ENCODE measurements around the gene C7orf57.

C7orf57 gene

GRCh38 chr7:48087349-48087748, 52.0 kb downstream of the C7orf57 start:
- no peak for DNase-seq

- no peak for DNase-seq
Measured at GRCh38 chr7:48088559-48089045, 53.3 kb downstream of the C7orf57 start.

DNA sequence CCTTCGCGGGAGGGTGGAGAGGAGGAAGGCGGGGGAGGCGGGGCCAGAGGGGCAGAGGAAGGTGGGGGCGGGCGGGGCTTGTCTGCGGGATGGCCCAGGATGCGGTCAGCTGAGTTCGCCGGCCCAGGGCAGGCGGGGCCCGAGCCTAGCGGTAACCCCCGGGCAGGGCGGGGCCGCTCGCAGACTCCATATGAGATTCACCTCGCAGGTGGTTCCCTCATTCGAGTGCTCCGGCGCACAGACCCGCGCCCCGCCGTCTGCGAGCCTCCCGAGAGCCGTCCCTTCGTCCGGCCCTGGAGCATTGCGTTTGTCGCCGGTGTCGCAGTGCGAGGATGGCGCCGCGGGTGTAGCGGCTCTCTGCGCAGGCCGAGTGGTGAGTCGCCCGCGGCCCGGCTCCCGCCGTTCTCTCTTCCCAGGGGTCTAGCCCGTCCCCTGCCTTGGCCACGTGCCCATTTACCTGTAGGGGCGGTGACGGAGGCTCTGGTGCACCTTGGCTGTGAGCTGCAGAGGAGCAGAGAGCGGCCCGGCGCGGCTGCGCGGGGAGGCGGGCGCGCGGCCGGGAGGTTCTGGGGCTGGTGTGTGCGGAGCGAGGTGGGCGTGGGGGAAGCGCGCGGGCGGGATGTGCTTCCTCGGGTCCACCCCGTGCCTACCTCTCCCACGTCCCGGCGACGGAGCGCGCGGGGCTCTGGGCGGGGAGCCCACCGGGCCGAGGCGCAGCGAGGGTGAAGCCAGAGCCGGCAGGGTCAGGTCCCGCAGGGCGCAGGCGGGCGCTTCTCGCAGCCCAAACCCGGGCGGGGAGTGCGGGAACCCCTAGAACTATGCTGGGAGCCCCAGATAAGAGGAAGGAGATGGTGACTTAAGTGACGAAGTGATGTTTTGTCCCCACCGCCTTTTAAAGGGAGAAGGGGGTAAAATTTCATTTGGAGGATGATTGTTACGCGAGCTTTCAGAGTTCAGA, 54.0 kb downstream of the C7orf57 start, which contains the start of gene UPP1:
UPP1 (plus strand) TSS at position 220 of the 958 bp plus-strand sequence. CDS start 5,519 bp downstream, outside the sequence.
- DNase-seq: peak; percentile 64

DNA sequence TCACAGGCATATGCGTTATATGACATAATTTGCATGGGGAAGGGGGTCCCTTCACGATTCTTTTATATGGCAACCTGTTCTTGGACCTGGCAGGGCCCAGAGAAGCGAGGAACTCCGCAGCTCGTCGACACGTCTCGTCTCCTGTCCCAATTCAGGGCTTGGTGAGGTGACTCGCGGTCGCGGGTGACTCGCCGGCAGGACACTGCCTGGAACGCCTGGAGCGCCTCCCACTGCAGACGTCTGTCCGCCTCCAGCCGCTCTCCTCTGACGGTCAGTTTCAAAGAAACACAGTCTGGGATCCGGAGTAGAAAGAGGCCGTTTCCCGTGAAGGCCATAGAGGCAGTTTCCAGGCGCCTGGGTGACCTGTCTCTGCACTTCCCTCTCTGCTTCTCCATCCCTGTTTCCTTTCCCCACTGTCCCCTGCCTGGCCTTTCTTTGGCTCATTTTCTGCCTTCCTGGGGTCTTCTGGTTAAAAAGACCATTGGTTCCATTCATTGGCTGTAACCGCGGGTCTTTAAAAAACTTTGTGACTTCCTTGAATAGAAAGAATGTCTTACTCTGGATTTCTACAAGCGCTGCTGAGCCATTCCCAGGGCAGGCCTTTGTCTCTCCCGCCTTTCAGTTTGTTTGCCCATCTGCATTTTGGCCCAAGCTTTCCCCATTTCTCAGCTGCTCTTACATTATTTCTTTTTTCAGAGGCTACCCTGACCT, 54.9 kb downstream of the C7orf57 start:
- no peak for DNase-seq

GRCh38 chr7:48091506-48092433, 56.4 kb downstream of the C7orf57 start:
- no peak for DNase-seq

- no peak for DNase-seq
Measured at GRCh38 chr7:48094861-48095293, 59.5 kb downstream of the C7orf57 start.

GRCh38 chr7:48096273-48096672, 60.9 kb downstream of the C7orf57 start:
- no peak for DNase-seq

DNA sequence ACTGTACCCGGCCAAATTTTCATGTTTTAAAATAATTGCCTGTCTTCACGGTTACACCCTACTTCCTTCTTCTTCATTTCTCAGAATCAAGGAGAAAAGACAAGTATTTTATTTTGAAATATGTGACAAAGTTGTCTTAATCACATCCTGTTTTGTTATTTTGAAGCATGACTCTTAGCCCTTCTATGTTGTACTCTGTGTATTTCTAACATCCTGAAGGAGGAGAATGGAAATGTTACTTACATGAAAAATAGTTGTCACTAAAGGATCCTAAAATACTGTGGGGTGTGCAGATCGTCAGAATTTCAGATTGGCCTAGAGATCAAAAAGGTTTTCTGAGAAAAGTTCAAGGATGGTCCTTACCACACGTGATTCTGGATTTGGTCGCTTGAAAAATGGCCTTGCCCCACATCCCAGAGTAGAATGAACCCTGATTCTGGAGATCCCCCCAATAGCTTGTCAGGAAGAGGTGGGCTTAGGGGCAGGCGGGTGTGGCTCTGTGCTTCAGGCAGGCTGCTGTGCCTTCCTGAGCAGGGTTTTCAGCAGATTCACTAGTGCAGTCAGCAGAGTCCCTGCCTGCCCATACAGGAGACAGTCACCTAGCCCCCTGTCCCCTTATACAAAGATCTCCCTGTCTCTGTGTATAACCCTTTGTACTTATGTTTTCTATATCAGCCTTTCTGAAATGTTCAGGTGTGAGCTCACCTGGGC, 62.3 kb downstream of the C7orf57 start:
- no peak for DNase-seq

GRCh38 chr7:48098846-48099245, 63.5 kb downstream of the C7orf57 start:
- no peak for DNase-seq

DNA sequence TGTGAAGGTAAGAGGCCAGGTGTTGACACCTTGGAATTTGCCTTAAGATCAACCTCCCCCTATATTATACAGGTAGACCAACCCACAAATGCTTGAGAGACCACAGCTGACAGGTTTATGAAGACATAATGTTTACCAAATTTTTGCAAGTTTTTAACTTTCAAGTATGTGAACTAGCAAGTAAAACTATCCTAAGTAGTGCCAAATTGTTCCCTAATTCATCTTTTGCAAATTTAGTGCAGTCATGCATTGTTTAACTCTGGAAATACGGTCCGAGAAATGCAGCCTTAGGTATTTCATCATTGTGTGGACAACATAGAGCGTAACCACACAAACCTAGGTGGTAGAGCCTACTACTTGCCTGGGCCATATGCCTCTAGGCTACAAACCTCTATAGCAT, 64.4 kb downstream of the C7orf57 start:
- no peak for DNase-seq

DNA sequence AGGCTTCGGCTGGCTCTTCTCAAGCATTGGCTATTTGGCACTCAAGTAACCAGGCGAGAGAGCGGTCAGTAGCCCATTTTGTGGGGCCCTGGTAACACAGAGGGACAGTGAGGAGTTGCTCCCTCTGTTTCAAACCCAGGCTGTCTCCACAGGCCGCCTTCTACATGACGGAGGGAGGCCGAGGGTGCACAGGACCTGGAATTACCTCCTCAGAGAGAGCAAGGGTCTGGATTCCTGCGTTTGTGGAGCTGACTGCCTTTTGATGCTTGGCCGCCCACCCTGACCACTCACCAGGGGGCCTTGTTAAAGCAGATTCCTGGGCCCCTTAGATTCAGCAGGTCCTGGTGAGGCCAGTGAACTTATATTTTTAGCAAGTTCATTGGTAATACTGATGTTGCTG, 66.0 kb downstream of the C7orf57 start:
- DNase-seq: no peak

GRCh38 chr7:48101968-48102367, 66.6 kb downstream of the C7orf57 start:
- no peak for DNase-seq

DNA sequence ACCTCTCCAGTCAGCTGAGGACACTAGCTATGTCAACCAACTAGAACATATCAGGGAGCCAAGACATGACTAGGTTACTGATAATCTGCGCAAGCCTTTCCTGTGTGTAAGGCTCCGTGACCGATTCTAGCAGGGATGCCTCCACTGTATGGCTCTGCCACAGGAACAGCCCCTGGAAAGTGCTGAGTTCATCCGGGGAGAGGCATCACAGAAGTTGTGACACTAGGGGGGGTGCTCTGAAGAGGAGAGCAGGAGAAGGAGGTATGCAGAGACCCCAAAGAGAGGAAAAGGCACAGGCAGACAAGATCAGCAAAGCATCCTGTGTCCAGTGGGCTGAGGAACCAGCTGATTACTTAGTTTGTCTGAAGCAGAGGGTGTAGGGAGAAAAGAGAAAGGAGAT, 67.2 kb downstream of the C7orf57 start:
- no peak for DNase-seq

GRCh38 chr7:48105045-48105444, 69.7 kb downstream of the C7orf57 start:
- no peak for DNase-seq

- DNase-seq: no peak
Measured at GRCh38 chr7:48106906-48107659, 71.7 kb downstream of the C7orf57 start.

GRCh38 chr7:48107926-48108472, 72.7 kb downstream of the C7orf57 start:
- no peak for DNase-seq

DNA sequence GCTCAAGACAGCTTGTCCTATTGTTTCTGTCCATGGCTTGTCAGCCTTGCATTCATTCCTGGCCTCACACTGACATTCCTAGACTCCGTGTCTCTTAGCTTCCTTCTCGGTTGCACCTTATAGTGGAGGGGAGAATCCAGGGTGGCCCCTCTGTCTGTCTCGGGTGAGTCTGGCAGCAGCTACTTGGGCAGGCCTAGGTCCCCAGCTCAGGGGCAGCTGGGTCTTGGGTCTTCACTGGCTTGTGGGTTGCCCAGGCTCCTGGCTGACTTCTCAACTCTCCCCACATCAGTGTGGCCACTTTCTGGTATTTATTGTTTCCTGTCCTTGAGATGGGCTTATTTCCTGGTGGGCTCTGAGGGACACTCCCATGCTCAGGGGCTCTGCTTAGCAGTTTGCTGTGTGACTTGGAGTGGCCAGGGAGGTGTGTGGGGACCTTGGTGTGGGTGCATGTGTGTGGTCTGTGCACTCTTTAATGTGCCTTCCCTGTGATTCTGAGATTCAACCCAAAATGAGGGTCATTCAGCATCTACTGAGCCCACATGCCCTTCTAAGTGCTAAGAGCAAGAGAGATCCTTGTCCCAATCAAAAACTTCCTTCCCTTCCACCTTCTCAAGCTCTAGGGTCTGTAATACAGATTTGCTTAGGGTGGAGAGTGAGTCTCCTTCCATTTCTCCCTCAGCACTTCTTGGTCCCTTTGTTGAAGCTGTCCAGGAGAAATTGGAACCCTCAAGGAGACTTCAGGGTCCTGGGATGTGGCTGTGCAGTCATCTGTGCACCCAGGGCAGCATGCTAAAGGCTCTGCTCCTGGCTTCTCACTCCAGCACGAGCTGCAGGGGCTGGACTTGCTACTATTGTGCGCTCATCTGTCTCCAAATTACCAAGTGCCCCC, 73.9 kb downstream of the C7orf57 start:
- no peak for DNase-seq

- no peak for DNase-seq
Measured at GRCh38 chr7:48109848-48110663, 74.7 kb downstream of the C7orf57 start.

DNA sequence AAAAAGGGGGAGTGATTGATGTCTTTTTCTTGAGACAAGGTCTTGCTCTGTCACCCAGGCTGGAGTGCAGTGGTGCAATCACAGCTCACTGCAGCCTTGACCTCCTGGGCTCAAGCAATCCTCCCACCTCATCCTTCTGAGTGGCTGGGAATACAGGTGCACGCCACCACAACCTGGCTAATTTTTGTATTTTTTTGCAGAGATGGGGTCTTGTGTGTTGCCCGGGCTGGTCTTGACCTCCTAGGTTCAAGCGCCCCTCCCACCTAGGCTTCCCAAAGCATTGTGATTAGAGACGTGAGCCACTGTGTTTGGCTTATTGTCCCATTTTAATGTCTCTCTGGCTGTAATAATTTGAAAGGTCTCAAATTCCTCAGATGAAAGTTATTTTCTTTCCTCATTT, 75.5 kb downstream of the C7orf57 start:
- DNase-seq: no peak
